Small intestine (tissue), 7 donors: ENCODE data around the gene CSF1. TPM values are rescaled to one million over a fixed set of nuclear protein-coding genes. Genes with fewer than 3 reads are reported as not detected.

Experiments used
- DNase-seq, 2 donors: peaks; one replicate each; pipeline versions ENCODE4 v3.0.0 to v3.0.0-alpha.2; 2013
- FAIRE-seq: peaks from 2 replicates; lab custom pipeline; 2012; peaks lifted over from hg19 to GRCh38; lab: Jason Lieb, UNC
- H3K27ac ChIP-seq, 3 donors: one replicate each; pipeline ENCODE4 v1.5.1; 2013; ENCODE audit warnings: low read length in 2 of 3, mild to moderate bottlenecking in 2 of 3, control low read depth in 1 of 3, inconsistent platforms in 1 of 3, low read depth in 1 of 3, moderate library complexity in 1 of 3
- H3K27me3 ChIP-seq, 3 donors: one replicate each; pipeline ENCODE4 v1.6.1; 2013; ENCODE audit warnings: low read length in 3 of 3, inconsistent platforms in 1 of 3; ENCODE audit not compliant: control insufficient read depth in 3 of 3, insufficient read depth in 3 of 3
- H3K36me3 ChIP-seq, 3 donors: one replicate each; pipeline ENCODE4 v1.6.1; 2013; ENCODE audit warnings: low read length in 3 of 3, inconsistent platforms in 1 of 3, low read depth in 1 of 3, mild to moderate bottlenecking in 1 of 3, moderate library complexity in 1 of 3; ENCODE audit not compliant: control insufficient read depth in 3 of 3, insufficient read depth in 2 of 3
- H3K4me1 ChIP-seq, 3 donors: one replicate each; pipeline ENCODE4 v1.6.1; 2013; ENCODE audit warnings: low read length in 2 of 3, inconsistent platforms in 1 of 3, low read depth in 1 of 3, mild to moderate bottlenecking in 1 of 3, moderate library complexity in 1 of 3; ENCODE audit not compliant: control insufficient read depth in 3 of 3, insufficient read depth in 2 of 3
- H3K4me3 ChIP-seq, 3 donors: one replicate each; pipeline ENCODE4 v1.5.1; 2013; ENCODE audit warnings: low read length in 3 of 3, control low read depth in 1 of 3, inconsistent platforms in 1 of 3, low read depth in 1 of 3, mild to moderate bottlenecking in 1 of 3, moderate library complexity in 1 of 3
- H3K9me3 ChIP-seq, 2 donors: one replicate each; pipeline ENCODE4 v1.6.1; 2013; ENCODE audit warnings: low read depth in 1 of 2, low read length in 1 of 2; ENCODE audit not compliant: control insufficient read depth in 2 of 2, insufficient read depth in 1 of 2
- WGBS, 3 donors: extraction: QIAGEN DNeasy Blood & Tissue Kit; methylation state at CpG; one replicate each; pipeline ENCODE4 v1.1.7; 2013; 5-methylcytosine and 5-hydroxymethylcytosine counted together
- polyA plus RNA-seq, 4 donors: library from polyadenylated mRNA; stranded (reverse) in 3 of 4; unstranded in 1 of 4; fragments of 200-250 nt in 3 of 4; fragments of 120-200 nt in 1 of 4; gene quantifications; one replicate each; pipeline versions ENCODE4 v1.2.1 to v1.2.3, GENCODE V29; 2013
- donor health status: healthy with polysubstance abuse.
- donor health status: control.
- donor health status: control.
- donor health status: Bipolar disorder and iron deficiency.
- donor health status: healthy.

Gene CSF1
- polyA plus RNA-seq, 4 donors = 0.89 to 15.5 (median 4.4) TPM

GRCh38 chr1:109886827-109887226, 23.8 kb upstream of the CSF1 start:
- Histone ChIP-seq H3K36me3 (no peaks in the 10 kb centered on the region), H3K27ac (no peak overlapping the region), H3K27me3 (no peaks in the 10 kb centered on the region), H3K4me1 (peaks cover 0 to 3% (median 0%) of the 10 kb centered on the region in 3 donors), H3K4me3 (no peak overlapping the region), H3K9me3 (no peaks in the 10 kb centered on the region)
- FAIRE-seq = no peak
- DNase-seq = no peak
- WGBS, 3 donors = 73 to 81% (median 77%) methylated on average over 5 of the region's 5 CpGs

GRCh38 chr1:109887271-109887670, 23.4 kb upstream of the CSF1 start:
- Histone ChIP-seq H3K4me1 (peaks cover 0 to 3% (median under 1%) of the 10 kb centered on the region in 3 donors), H3K9me3 (no peaks in the 10 kb centered on the region), H3K27me3 (no peaks in the 10 kb centered on the region), H3K27ac (no peak overlapping the region), H3K4me3 (no peak overlapping the region), H3K36me3 (no peaks in the 10 kb centered on the region)
- WGBS, 3 donors = 79 to 82% (median 80%) methylated on average over 8 of the region's 8 CpGs
- FAIRE-seq (no peak), DNase-seq (no peak)

GRCh38 chr1:109887884-109888283, 22.8 kb upstream of the CSF1 start:
- Histone ChIP-seq H3K4me3 (no peak overlapping the region), H3K36me3 (no peaks in the 10 kb centered on the region), H3K27me3 (no peaks in the 10 kb centered on the region), H3K27ac (no peak overlapping the region), H3K9me3 (no peaks in the 10 kb centered on the region), H3K4me1 (peaks cover 0 to 7% (median 6%) of the 10 kb centered on the region in 3 donors)
- FAIRE-seq (no peak), DNase-seq (no peak)
- 82 to 89% (median 85%) methylated on average over 10 of the region's 10 CpGs for WGBS, 3 donors

GRCh38 chr1:109889094-109889493, 21.6 kb upstream of the CSF1 start:
- DNase-seq (no peak), FAIRE-seq (no peak)
- no peaks in the 10 kb centered on the region for H3K36me3 ChIP-seq
- 89 to 92% (median 91%) methylated on average over 3 of the region's 3 CpGs for WGBS, 3 donors
- H3K27me3 ChIP-seq = no peaks in the 10 kb centered on the region
- peaks cover 0 to 15% (median 9%) of the 10 kb centered on the region in 3 donors for H3K4me1 ChIP-seq
- H3K27ac ChIP-seq = no peak overlapping the region
- no peak overlapping the region for H3K4me3 ChIP-seq
- no peaks in the 10 kb centered on the region for H3K9me3 ChIP-seq

- H3K27ac ChIP-seq = no peak overlapping the region
- no peaks in the 10 kb centered on the region for H3K9me3 ChIP-seq
- no peaks in the 10 kb centered on the region for H3K27me3 ChIP-seq
- no peak overlapping the region for H3K4me3 ChIP-seq
- no peaks in the 10 kb centered on the region for H3K36me3 ChIP-seq
- 67 to 75% (median 74%) methylated on average over 5 of the region's 5 CpGs for WGBS, 3 donors
- FAIRE-seq (no peak), DNase-seq (no peak)
- peaks cover 0 to 15% (median 9%) of the 10 kb centered on the region in 3 donors for H3K4me1 ChIP-seq
Measured at GRCh38 chr1:109890115-109890953, 20.3 kb upstream of the CSF1 start.

- Histone ChIP-seq H3K27ac (peak overlapping the region in 1 of 3 donors; percentile 5), H3K4me1 (peaks cover 0 to 15% (median 12%) of the 10 kb centered on the region in 3 donors), H3K36me3 (no peaks in the 10 kb centered on the region), H3K4me3 (no peak overlapping the region), H3K27me3 (no peaks in the 10 kb centered on the region), H3K9me3 (no peaks in the 10 kb centered on the region)
- 71 to 75% (median 72%) methylated on average over 7 of the region's 7 CpGs for WGBS, 3 donors
- no peak for DNase-seq
- no peak for FAIRE-seq
Measured at GRCh38 chr1:109891930-109892329, 18.7 kb upstream of the CSF1 start.

- Histone ChIP-seq H3K27ac (peak overlapping the region in 1 of 3 donors; percentile 55), H3K27me3 (no peaks in the 10 kb centered on the region), H3K4me3 (no peak overlapping the region), H3K36me3 (no peaks in the 10 kb centered on the region), H3K4me1 (peaks cover 0 to 15% (median 12%) of the 10 kb centered on the region in 3 donors), H3K9me3 (no peaks in the 10 kb centered on the region)
- FAIRE-seq = no peak
- WGBS, 3 donors = 53 to 66% (median 59%) methylated on average over 10 of the region's 10 CpGs
- peak in 1 of 2 donors; percentile 62 for DNase-seq
Measured at GRCh38 chr1:109892561-109893368, 17.9 kb upstream of the CSF1 start.

- no peak overlapping the region for H3K4me3 ChIP-seq
- H3K4me1 ChIP-seq = peaks cover 0 to 15% (median 12%) of the 10 kb centered on the region in 3 donors
- WGBS, 3 donors = 93 to 96% (median 94%) methylated on average over 7 of the region's 7 CpGs
- H3K9me3 ChIP-seq = no peaks in the 10 kb centered on the region
- DNase-seq = no peak
- H3K27me3 ChIP-seq = no peaks in the 10 kb centered on the region
- FAIRE-seq = no peak
- H3K36me3 ChIP-seq = no peaks in the 10 kb centered on the region
- H3K27ac ChIP-seq = no peak overlapping the region
Measured at GRCh38 chr1:109893532-109894171, 17.0 kb upstream of the CSF1 start.
